ENCODE data around the gene MLC1. TPM values are rescaled to one million over a fixed set of nuclear protein-coding genes. Genes with fewer than 3 reads are reported as not detected.

MLC1 gene
- total RNA-seq, 1 donor from 2014 or later: 29.2 TPM

DNA sequence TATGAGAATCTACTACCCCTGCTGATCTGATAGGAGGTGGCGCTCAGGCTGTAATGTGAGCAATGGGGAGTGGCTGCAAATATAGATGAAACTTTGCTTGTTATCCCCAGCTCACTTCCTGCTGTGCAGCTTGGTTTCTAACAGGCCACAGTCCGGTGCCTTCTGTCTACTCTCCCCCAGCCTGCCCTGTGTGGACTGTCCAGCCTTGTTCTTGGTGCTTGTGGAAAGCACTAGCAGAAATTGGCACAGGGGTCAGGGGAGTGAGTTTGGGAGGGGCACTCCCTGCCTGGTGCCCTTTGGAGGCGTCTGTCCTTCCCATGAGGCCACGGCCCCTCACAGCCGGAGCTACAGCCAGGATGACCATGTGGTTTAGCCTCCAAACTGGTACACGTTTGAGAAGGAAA is 18.9 kb upstream of the MLC1 start:
- H3K9me3 ChIP-seq: no peaks in the 10 kb centered on the region
- intact Hi-C loops (cut with DNase I): no loop called here
- TF ChIP-seq POLR2AphosphoS5 (IDR thresholded peaks at IDR 0.05; ENCODE audit: insufficient read depth in 1 of 2, low read depth in 1 of 2) (no peak), POLR2A (IDR thresholded peaks at IDR 0.05) (no peak)
- TF ChIP-seq, protein P1, sequence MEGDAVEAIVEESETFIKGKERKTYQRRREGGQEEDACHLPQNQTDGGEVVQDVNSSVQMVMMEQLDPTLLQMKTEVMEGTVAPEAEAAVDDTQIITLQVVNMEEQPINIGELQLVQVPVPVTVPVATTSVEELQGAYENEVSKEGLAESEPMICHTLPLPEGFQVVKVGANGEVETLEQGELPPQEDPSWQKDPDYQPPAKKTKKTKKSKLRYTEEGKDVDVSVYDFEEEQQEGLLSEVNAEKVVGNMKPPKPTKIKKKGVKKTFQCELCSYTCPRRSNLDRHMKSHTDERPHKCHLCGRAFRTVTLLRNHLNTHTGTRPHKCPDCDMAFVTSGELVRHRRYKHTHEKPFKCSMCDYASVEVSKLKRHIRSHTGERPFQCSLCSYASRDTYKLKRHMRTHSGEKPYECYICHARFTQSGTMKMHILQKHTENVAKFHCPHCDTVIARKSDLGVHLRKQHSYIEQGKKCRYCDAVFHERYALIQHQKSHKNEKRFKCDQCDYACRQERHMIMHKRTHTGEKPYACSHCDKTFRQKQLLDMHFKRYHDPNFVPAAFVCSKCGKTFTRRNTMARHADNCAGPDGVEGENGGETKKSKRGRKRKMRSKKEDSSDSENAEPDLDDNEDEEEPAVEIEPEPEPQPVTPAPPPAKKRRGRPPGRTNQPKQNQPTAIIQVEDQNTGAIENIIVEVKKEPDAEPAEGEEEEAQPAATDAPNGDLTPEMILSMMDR (IDR thresholded peaks at IDR 0.05): no peak
- DNase-seq (ENCODE audit: extremely low spot score in 2 of 2): no peak
- H3K27ac ChIP-seq: no peak overlapping the region
- no peaks in the 10 kb centered on the region for H3K36me3 ChIP-seq
- H3K4me3 ChIP-seq: no peak overlapping the region
- H3K4me1 ChIP-seq: no peaks in the 10 kb centered on the region
- no peaks in the 10 kb centered on the region for H3K27me3 ChIP-seq

- TF ChIP-seq POLR2AphosphoS5 (IDR thresholded peaks at IDR 0.05; ENCODE audit: insufficient read depth in 1 of 2, low read depth in 1 of 2) (no peak), POLR2A (IDR thresholded peaks at IDR 0.05) (no peak)
- TF ChIP-seq, protein P1 (IDR thresholded peaks at IDR 0.05): no peak
- no peaks in the 10 kb centered on the region for H3K27me3 ChIP-seq
- H3K27ac ChIP-seq: no peak overlapping the region
- H3K36me3 ChIP-seq: no peaks in the 10 kb centered on the region
- no peak overlapping the region for H3K4me3 ChIP-seq
- DNase-seq (ENCODE audit: extremely low spot score in 2 of 2): no peak
- H3K4me1 ChIP-seq: no peaks in the 10 kb centered on the region
- no peaks in the 10 kb centered on the region for H3K9me3 ChIP-seq
- intact Hi-C loops (cut with DNase I): no loop called here
These were observed 17.7 kb upstream of the MLC1 start for GRCh38 chr22:50102946-50103345.

GRCh38 chr22:50101870-50102565 is 16.8 kb upstream of the MLC1 start:
- Histone ChIP-seq H3K27me3 (no peaks in the 10 kb centered on the region), H3K27ac (no peak overlapping the region), H3K36me3 (no peaks in the 10 kb centered on the region), H3K4me1 (no peaks in the 10 kb centered on the region), H3K9me3 (no peaks in the 10 kb centered on the region), H3K4me3 (no peak overlapping the region)
- no peak for TF ChIP-seq POLR2AphosphoS5 (IDR thresholded peaks at IDR 0.05; ENCODE audit: insufficient read depth in 1 of 2, low read depth in 1 of 2)
- TF ChIP-seq, protein P1 (IDR thresholded peaks at IDR 0.05): no peak
- no peak for TF ChIP-seq POLR2A (IDR thresholded peaks at IDR 0.05)
- intact Hi-C loops (cut with DNase I): no loop called here
- DNase-seq (ENCODE audit: extremely low spot score in 2 of 2): no peak

GRCh38 chr22:50098052-50098451 is 12.8 kb upstream of the MLC1 start:
- DNase-seq (ENCODE audit: extremely low spot score in 2 of 2): no peak
- no peaks in the 10 kb centered on the region for H3K4me1 ChIP-seq
- TF ChIP-seq, protein P1 (IDR thresholded peaks at IDR 0.05): no peak
- no peak for TF ChIP-seq POLR2AphosphoS5 (IDR thresholded peaks at IDR 0.05; ENCODE audit: insufficient read depth in 1 of 2, low read depth in 1 of 2)
- no peak for TF ChIP-seq POLR2A (IDR thresholded peaks at IDR 0.05)
- no peak overlapping the region for H3K27ac ChIP-seq
- no peak overlapping the region for H3K4me3 ChIP-seq
- H3K9me3 ChIP-seq: no peaks in the 10 kb centered on the region
- H3K27me3 ChIP-seq: no peaks in the 10 kb centered on the region
- H3K36me3 ChIP-seq: no peaks in the 10 kb centered on the region
- intact Hi-C loops (cut with DNase I): no loop called here

DNA sequence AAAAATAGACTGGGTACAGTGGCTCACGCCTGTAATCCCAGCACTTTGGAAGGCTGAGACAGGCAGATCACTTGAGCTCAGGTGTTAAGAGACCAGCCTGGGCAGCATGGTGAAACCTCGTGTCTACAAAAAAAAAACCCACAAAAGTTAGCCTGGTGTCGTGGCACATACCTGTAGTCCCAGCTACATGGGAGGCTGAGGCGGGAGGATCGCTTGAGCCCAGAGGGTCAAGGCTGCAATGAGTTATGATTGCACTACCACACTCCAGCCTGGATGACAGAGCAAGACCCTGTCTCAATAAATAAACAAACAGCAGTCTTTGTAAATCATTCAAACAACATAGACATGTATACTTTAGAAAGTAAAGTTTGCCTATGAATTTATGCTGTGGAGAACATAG is 7.1 kb upstream of the MLC1 start:
- intact Hi-C loops (cut with DNase I): no loop called here
- TF ChIP-seq, protein P1 (IDR thresholded peaks at IDR 0.05): no peak
- no peak for TF ChIP-seq POLR2AphosphoS5 (IDR thresholded peaks at IDR 0.05; ENCODE audit: insufficient read depth in 1 of 2, low read depth in 1 of 2)
- TF ChIP-seq POLR2A (IDR thresholded peaks at IDR 0.05): no peak
- no peaks in the 10 kb centered on the region for H3K27me3 ChIP-seq
- DNase-seq (ENCODE audit: extremely low spot score in 2 of 2): no peak
- no peaks in the 10 kb centered on the region for H3K36me3 ChIP-seq
- H3K4me3 ChIP-seq: no peak overlapping the region
- H3K27ac ChIP-seq: no peak overlapping the region
- no peaks in the 10 kb centered on the region for H3K9me3 ChIP-seq
- no peaks in the 10 kb centered on the region for H3K4me1 ChIP-seq
